Measurements from ENCODE around the gene PRKRA.

The PRKRA gene

GRCh38 chr2:178478130-178478438, 27.1 kb upstream of the PRKRA start:
- H3K9me3 ChIP-seq (ENCODE audit: insufficient read depth, low read depth, low read length) = no peaks in the 10 kb centered on the region
- H3K79me2 ChIP-seq (ENCODE audit: insufficient read depth, low read length) = peaks cover 54% of the 10 kb centered on the region

GRCh38 chr2:178477443-178478129, 26.6 kb upstream of the PRKRA start:
- H3K4me1 ChIP-seq (ENCODE audit: insufficient read depth, low read length, poor library complexity, severe bottlenecking) = peaks cover 35% of the 10 kb centered on the region
- peak overlapping the region; percentile 90 for H3K4me3 ChIP-seq (ENCODE audit: low read length, poor library complexity, severe bottlenecking)
- no peaks in the 10 kb centered on the region for H3K9me2 ChIP-seq (replicated peaks; ENCODE audit: low read depth, low read length)
- no peaks in the 10 kb centered on the region for H3K27me3 ChIP-seq (ENCODE audit: insufficient read depth, low read length, poor library complexity, severe bottlenecking)
- no peaks in the 10 kb centered on the region for H3K36me3 ChIP-seq (ENCODE audit: insufficient read depth, low read length)
- H3F3A ChIP-seq (ENCODE audit: low read depth) = peaks cover 9% of the 10 kb centered on the region; the same call in 1 of the 2 replicates
- H3K9ac ChIP-seq (ENCODE audit: low read depth, low read length, poor library complexity, severe bottlenecking) = peak overlapping the region; percentile 93
- peak overlapping the region; percentile 98 for H2AFZ ChIP-seq (ENCODE audit: low read length)
- H3K79me2 ChIP-seq (ENCODE audit: insufficient read depth, low read length) = peaks cover 49% of the 10 kb centered on the region
- peaks cover 21% of the 10 kb centered on the region for H4K20me1 ChIP-seq (ENCODE audit: insufficient read depth, low read length, poor library complexity, severe bottlenecking)
- H3K9me3 ChIP-seq (ENCODE audit: insufficient read depth, low read depth, low read length) = no peaks in the 10 kb centered on the region
- H3K4me2 ChIP-seq (ENCODE audit: low read depth, low read length, poor library complexity, severe bottlenecking) = peak overlapping the region; percentile 77
- no peak for TF ChIP-seq CTCF (conservative IDR thresholded peaks at IDR 0.05; ENCODE audit: low read length)
- TF ChIP-seq EZH2phosphoT487 (IDR thresholded peaks at IDR 0.05; ENCODE audit: borderline replicate concordance) = no peak

More at GRCh38 chr2:178478130-178478438, 27.1 kb upstream of the PRKRA start:
- Histone ChIP-seq H3K27me3 (ENCODE audit: insufficient read depth, low read length, poor library complexity, severe bottlenecking) (no peaks in the 10 kb centered on the region), H3F3A (ENCODE audit: low read depth) (peaks cover 9% of the 10 kb centered on the region; the same call in 1 of the 2 replicates), H2AFZ (ENCODE audit: low read length) (peak overlapping the region; percentile 98), H3K4me2 (ENCODE audit: low read depth, low read length, poor library complexity, severe bottlenecking) (peak overlapping the region; percentile 77), H4K20me1 (ENCODE audit: insufficient read depth, low read length, poor library complexity, severe bottlenecking) (peaks cover 25% of the 10 kb centered on the region), H3K4me3 (ENCODE audit: low read length, poor library complexity, severe bottlenecking) (peak overlapping the region; percentile 90), H3K36me3 (ENCODE audit: insufficient read depth, low read length) (no peaks in the 10 kb centered on the region), H3K9ac (ENCODE audit: low read depth, low read length, poor library complexity, severe bottlenecking) (peak overlapping the region; percentile 93), H3K9me2 (replicated peaks; ENCODE audit: low read depth, low read length) (no peaks in the 10 kb centered on the region), H3K4me1 (ENCODE audit: insufficient read depth, low read length, poor library complexity, severe bottlenecking) (peaks cover 40% of the 10 kb centered on the region)
- no peak for TF ChIP-seq EZH2phosphoT487 (IDR thresholded peaks at IDR 0.05; ENCODE audit: borderline replicate concordance)
- TF ChIP-seq CTCF (conservative IDR thresholded peaks at IDR 0.05; ENCODE audit: low read length) = no peak

- H3K9ac ChIP-seq (ENCODE audit: low read depth, low read length, poor library complexity, severe bottlenecking) = no peak overlapping the region
- H3K9me2 ChIP-seq (replicated peaks; ENCODE audit: low read depth, low read length) = no peaks in the 10 kb centered on the region
- peak overlapping the region; percentile 77 for H3K4me2 ChIP-seq (ENCODE audit: low read depth, low read length, poor library complexity, severe bottlenecking)
- peaks cover 24% of the 10 kb centered on the region for H3K4me1 ChIP-seq (ENCODE audit: insufficient read depth, low read length, poor library complexity, severe bottlenecking)
- TF ChIP-seq CTCF (conservative IDR thresholded peaks at IDR 0.05; ENCODE audit: low read length) (no peak), EZH2phosphoT487 (IDR thresholded peaks at IDR 0.05; ENCODE audit: borderline replicate concordance) (no peak)
- peak overlapping the region; percentile 90 for H3K4me3 ChIP-seq (ENCODE audit: low read length, poor library complexity, severe bottlenecking)
- H3K27me3 ChIP-seq (ENCODE audit: insufficient read depth, low read length, poor library complexity, severe bottlenecking) = no peaks in the 10 kb centered on the region
- peaks cover 10% of the 10 kb centered on the region for H4K20me1 ChIP-seq (ENCODE audit: insufficient read depth, low read length, poor library complexity, severe bottlenecking)
- H3K36me3 ChIP-seq (ENCODE audit: insufficient read depth, low read length) = no peaks in the 10 kb centered on the region
- no peaks in the 10 kb centered on the region for H3K9me3 ChIP-seq (ENCODE audit: insufficient read depth, low read depth, low read length)
- H2AFZ ChIP-seq (ENCODE audit: low read length) = no peak overlapping the region
- H3K79me2 ChIP-seq (ENCODE audit: insufficient read depth, low read length) = peaks cover 38% of the 10 kb centered on the region
- H3F3A ChIP-seq (ENCODE audit: low read depth) = peaks cover 9% of the 10 kb centered on the region; the same call in 1 of the 2 replicates
Measured at GRCh38 chr2:178476477-178476876, 25.5 kb upstream of the PRKRA start.
